Measurements from ENCODE around the gene FBXL13. TPM values are rescaled to one million over a fixed set of nuclear protein-coding genes. Genes with fewer than 3 reads are reported as not detected.

Gene FBXL13
- total and polyA plus RNA-seq, 2 of the 8 experiments (the other 6 are each of a cell fraction or from before 2014, with no cell fraction given) = 1.2 to 2.8 TPM

DNA sequence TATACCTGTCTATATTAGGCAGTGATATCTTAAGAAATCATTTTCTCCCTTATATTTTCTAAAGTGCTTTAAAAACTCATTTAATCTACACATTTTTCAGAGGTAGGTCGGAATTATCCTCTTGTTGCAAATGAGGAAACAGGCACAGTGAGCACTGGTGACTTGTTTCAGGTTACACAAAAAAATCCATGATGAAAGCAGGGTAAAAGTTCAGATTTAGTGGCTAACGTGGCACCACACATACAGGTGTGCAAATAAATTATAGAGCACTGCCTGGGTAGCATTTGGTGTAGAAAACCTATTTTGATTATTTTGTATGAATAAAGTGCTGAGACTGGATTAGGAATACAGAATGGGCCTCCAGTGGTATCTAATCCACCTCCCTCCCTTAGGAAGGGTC is 26.9 kb upstream of the FBXL13 start:
- H4K5ac ChIP-seq (ENCODE audit: insufficient read length, low read depth, low read length) = no peak overlapping the region
- FAIRE-seq = no peak
- no peak overlapping the region for H2BK15ac ChIP-seq (ENCODE audit: low read length)
- H3K14ac ChIP-seq (ENCODE audit: insufficient read length) = no peak overlapping the region
- peaks cover 0 to under 1% of the 10 kb centered on the region in 2 experiments for H4K20me1 ChIP-seq (replicated peaks in 1 of 2; ENCODE audit: control insufficient read depth in 1 of 2, insufficient read depth in 2 of 2, low read length in 2 of 2)
- H2BK120ac ChIP-seq (replicated peaks; ENCODE audit: low read depth, low read length) = no peak overlapping the region
- H3K36me3 ChIP-seq (ENCODE audit: control insufficient read depth in 2 of 4, insufficient read depth in 4 of 4, low read length in 3 of 4) = peaks cover 0 to 9% (median 3%) of the 10 kb centered on the region in 4 experiments; a peak in 4 of 8 replicates
- H3K4me2 ChIP-seq (ENCODE audit: insufficient read depth in 1 of 2, low read depth in 2 of 2, low read length in 2 of 2) = no peak overlapping the region
- no peak overlapping the region for H2AK5ac ChIP-seq (ENCODE audit: low read depth, low read length)
- no peak overlapping the region for H3K18ac ChIP-seq (ENCODE audit: extremely low read depth, low read length)
- no peak for DNase-seq (ENCODE audit: low read depth in 1 of 2, low spot score in 2 of 2)
- no peak overlapping the region for H3K23ac ChIP-seq (ENCODE audit: insufficient read length)
- H2BK12ac ChIP-seq (ENCODE audit: low read depth, low read length) = no peak overlapping the region
- H3K27ac ChIP-seq (ENCODE audit: low read depth, low read length) = no peak overlapping the region
- CTCF ChIA-PET (ENCODE audit: partially characterized antibody) = interaction anchor here (0.6 to 0.9 kb wide), 2 partner anchors 9 to 670 kb away, joined by 4 to 5 read pairs; no protein-coding TSS in a partner anchor
- H3K56ac ChIP-seq (replicated peaks; ENCODE audit: insufficient read length, low read depth, low read length) = no peak overlapping the region
- H2BK20ac ChIP-seq (ENCODE audit: low read length) = no peak overlapping the region
- H3K4me3 ChIP-seq (ENCODE audit: extremely low read depth in 1 of 4, insufficient read depth in 2 of 4, low read depth in 3 of 4, low read length in 4 of 4) = no peak overlapping the region
- TF ChIP-seq, protein P1, sequence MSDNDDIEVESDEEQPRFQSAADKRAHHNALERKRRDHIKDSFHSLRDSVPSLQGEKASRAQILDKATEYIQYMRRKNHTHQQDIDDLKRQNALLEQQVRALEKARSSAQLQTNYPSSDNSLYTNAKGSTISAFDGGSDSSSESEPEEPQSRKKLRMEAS (IDR thresholded peaks at IDR 0.05) = no peak
- no peak for TF ChIP-seq NANOG (IDR thresholded peaks at IDR 0.05; ENCODE audit: insufficient read depth, low read depth, low read length, poor library complexity, severe bottlenecking)
- H3K79me1 ChIP-seq (ENCODE audit: low read depth, low read length) = no peaks in the 10 kb centered on the region
- no peak overlapping the region for H3K4ac ChIP-seq (replicated peaks; ENCODE audit: insufficient read length, low read depth, low read length)
- H3K79me2 ChIP-seq (ENCODE audit: control insufficient read depth in 1 of 2, insufficient read depth in 2 of 2, low read length in 2 of 2) = no peaks in the 10 kb centered on the region
- no peaks in the 10 kb centered on the region for H3K23me2 ChIP-seq (ENCODE audit: low read depth, low read length)
- H3K27me3 ChIP-seq (replicated peaks in 1 of 4; ENCODE audit: control insufficient read depth in 3 of 4, extremely low read depth in 1 of 4, insufficient read depth in 3 of 4, low read length in 3 of 4) = no peaks in the 10 kb centered on the region
- no peak overlapping the region for H4K8ac ChIP-seq (ENCODE audit: extremely low read depth, insufficient read depth, low read length)
- H2AFZ ChIP-seq (ENCODE audit: low read length) = no peak overlapping the region
- H4K91ac ChIP-seq (replicated peaks; ENCODE audit: insufficient read length, low read length) = no peak overlapping the region
- no peak overlapping the region for H2BK5ac ChIP-seq (ENCODE audit: low read depth, low read length)
- no peaks in the 10 kb centered on the region for H3K9me3 ChIP-seq (ENCODE audit: insufficient read depth in 2 of 2, low read depth in 1 of 2, low read length in 1 of 2)
- WGBS, 2 experiments (ENCODE audit: extremely low coverage in 1 of 2, insufficient coverage in 1 of 2, insufficient read length in 1 of 2, insufficient replicate concordance in 2 of 2, low coverage in 1 of 2, low lambda C conversion rate in 2 of 2, missing lambda C conversion rate in 1 of 2) = 46% methylated on average over 2 of the region's 2 CpGs; no CpG with 5 or more reads in 1 of the 2 experiments
- POLR2A ChIA-PET (ENCODE audit: partially characterized antibody) = interaction anchor here (0.9 to 1.2 kb wide), 4 partner anchors 10 to 40 kb away, joined by 3 read pairs; partner anchors contain the start of genes ARMC10 and FBXL13
- no peak overlapping the region for H3K9ac ChIP-seq (replicated peaks in 1 of 4; ENCODE audit: extremely low read depth in 1 of 4, low read depth in 3 of 4, low read length in 3 of 4)
- peaks cover 3 to 5% (median 5%) of the 10 kb centered on the region in 4 experiments; a peak in 5 of 7 replicates for H3K4me1 ChIP-seq (replicated peaks in 1 of 4; ENCODE audit: control insufficient read depth in 3 of 4, insufficient read depth in 4 of 4, low read length in 3 of 4)

All from H1 (cell line).